MV-4-11 (cell line): ENCODE data around the gene CERS6.

ENCODE experiments used
- DNase-seq: peaks from one replicate; lab custom pipeline; 2025; lab: John Stamatoyannopoulos, UW

The CERS6 gene

DNA sequence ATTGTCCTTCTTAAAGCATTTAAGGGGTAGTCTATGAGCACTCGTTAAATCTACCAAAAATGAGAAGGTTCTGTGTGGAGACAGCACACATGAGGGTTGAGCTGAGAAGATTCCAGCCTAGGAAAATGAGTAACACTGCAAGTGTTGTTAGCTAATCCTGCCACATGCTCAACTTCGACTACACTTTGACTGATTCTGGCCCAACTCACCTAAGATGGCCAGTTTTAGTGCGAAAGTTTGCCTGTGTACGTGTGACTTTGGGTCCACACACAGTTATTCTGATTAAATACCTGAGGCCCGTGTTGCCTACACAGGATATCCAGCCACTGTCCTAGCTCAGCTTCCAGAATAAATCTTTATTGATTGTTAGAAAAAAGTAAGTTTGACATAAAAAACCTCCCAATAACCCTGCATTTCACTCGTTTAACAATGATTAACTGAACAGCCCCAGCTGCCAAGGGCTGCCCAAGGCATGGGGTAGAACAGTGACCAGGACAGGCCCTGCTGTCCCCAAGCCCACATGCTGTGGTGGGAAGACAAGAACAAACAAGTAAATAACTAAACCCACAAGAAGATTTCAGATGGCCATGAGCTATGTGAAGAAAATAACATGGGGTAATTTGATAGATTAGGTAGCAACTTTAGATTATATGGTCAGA is 14.7 kb upstream of the CERS6 start:
- DNase-seq: no peak

DNA sequence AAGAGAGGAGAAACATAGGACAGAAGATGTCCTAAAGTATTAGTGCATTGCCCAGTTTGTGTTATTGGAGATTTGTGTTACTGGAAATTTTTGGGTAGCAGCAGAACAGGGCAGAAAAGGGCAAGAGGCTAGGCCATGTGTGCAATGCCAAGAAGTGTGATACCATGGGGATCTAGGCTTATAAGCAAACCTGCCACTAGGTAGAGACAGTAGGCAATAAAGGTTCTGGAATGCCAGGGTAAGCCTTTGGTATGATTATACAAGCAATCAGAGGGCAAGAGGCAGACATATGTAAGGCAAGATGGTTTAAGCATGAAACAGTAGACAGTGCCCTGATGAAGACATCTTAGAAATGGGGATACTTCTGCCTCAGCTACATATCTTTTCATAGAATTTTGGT is 12.3 kb upstream of the CERS6 start:
- DNase-seq: no peak

- DNase-seq: no peak
Measured at GRCh38 chr2:168445960-168446359, 10.1 kb upstream of the CERS6 start.

- no peak for DNase-seq
Measured at GRCh38 chr2:168448980-168449379, 7.1 kb upstream of the CERS6 start.

- DNase-seq: no peak
Measured at GRCh38 chr2:168449419-168449818, 6.7 kb upstream of the CERS6 start.

DNA sequence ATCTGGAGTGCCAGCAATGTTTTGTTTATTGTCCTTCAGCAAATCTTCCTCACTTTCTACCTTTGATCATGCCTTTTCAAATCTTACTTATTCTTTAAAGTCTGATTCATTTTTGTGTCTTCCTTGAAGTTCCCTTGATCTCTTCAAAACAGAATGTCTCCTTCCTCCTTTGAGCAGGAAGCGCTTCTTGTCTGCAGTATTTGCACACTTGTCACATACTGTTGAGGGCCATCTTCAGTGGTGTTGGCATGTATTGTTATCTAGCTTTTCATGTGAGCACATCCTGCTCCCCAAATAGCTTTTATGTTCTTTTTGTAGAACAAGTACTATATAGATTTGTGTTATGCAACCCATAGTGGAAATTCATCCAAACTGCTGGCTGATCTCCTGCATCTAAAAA is 5.9 kb upstream of the CERS6 start:
- peak; percentile 47 for DNase-seq

DNA sequence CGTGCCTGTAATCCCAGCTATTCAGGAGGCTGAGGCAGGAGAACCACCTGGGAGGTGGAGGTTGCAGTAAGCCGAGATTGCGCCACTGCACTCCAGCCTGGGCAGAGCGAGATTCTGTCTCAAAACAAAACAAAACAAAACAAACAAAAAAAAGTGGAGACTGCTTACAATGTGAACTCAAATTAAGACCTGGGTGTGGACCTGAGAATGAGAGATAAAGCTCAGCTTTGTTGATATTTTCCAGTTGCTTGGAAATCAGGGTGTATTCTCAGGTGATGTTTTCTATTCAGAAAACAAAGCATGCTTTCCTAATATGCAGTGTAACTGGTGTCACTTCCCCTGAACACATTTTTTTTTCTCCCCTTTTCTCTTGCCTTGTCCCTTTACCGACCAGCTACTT is 5.3 kb upstream of the CERS6 start:
- DNase-seq: no peak

GRCh38 chr2:168452781-168453180 is 3.3 kb upstream of the CERS6 start:
- no peak for DNase-seq

DNA sequence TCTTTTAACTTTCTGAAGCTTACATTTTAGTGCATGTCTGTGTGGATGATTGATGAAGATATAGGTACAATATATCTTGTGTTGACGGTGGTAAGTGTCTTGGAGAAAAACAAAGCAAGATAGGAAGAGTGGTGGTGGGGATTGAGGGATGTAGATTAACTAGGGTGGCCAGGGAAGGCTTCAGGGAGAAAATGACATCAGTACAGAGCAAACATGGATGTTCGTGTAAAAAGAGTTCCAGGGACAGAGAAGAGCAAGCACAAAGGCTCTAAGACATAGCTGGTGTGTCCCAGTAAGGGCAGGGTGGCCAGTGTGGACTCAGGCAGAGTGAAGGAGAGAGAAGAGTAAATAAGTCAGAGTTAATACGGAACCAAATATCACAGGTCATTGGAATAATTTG is 2.7 kb upstream of the CERS6 start:
- no peak for DNase-seq

DNA sequence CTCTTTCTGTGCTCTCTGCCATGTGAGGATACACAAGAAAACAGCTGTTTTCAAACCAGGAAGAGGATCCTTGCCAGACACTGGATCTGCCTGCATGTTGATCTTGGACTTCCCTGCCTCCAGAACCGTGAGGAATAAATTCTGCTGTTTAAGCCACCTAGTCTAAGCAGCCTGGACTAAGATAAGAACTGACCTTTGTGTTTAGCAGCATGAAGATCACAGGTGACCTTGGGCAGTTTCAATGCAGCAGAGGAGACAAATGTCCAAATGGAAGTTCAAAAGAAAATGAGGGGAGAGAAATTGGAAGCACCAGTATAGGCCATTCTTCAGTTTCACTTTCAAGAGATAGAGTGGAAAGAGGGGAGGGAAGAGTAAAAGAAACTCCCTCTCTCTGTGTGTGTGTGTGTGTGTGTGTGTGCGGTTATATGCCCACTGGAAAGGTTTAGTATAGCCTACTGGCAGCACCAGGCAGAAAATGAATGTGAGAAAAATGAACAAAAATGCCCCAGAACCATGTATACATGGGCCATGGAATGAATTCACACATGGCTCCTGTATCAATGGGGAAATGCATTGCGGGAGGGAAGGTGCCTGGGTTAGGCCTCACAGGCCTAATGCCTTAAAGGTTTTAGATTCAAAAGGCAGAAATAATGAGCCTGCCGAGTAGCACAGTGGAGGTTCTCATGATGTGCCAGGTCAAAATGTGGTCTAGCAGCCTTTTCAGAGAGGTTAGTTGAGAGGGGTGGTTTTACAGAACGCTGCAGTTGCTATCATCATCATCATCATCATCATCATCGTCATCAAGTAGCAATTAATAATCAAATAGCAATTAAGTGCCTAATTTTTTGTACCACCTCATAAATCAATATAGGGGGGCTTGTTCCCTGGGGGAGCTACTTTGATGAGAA is 1.1 kb upstream of the CERS6 start:
- peak; percentile 32 for DNase-seq

- no peak for DNase-seq
Measured at GRCh38 chr2:168456521-168457189, 583 bp downstream of the CERS6 start.

DNA sequence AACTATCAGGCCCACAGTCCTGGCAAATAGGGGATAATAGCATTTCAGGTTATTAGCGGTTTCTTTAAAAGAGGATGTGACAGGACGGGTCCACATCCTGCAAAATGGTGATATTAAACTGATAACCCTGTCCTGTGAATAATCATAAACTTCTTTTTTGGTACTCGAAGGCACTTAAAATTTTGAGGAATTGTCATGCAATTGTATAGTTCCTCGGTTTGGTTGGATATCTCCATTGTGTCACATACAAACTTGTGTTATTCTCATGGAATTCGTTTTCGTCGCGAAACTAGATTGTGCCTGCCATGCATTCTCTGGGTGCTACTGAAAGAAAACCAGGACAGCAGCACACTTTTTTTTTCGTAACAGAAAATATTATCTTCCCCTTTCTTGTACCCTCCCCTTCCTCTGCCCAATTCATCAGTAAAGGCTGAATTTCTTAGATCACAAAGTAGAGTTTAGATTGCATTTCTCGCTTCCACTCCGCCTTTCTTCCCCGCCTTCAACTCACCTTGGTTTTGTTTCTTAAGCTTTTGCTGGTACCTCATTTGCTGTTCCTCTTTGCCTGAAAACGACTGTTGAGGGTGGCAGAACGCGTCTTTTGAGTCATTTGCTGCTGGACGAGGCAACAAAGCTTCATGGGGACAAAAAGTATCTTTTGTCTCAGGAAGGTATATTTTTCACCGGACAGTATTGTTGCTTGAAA is 1.3 kb downstream of the CERS6 start:
- peak; percentile 38 for DNase-seq

GRCh38 chr2:168458139-168458538 is 2.1 kb downstream of the CERS6 start:
- no peak for DNase-seq

DNA sequence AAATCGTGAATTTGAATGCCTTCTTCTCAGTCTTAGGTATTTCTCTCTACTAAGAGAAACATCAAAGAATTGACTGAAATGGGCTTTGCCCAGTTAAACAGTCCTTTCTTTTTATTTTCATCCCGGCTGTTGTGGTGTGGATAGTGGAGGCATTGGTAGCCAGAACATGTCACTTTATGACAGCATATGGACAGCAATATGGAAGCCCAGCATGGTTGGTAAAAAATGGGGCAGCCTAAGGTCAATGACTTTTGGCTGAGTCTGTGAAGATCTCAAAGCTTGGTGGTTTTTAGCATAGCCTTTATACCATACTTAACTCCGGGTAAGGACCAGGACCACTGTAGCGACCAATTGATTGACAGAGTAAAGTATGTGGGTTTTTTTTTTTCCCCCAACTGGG is 3.2 kb downstream of the CERS6 start:
- no peak for DNase-seq

GRCh38 chr2:168460571-168460970 is 4.5 kb downstream of the CERS6 start:
- DNase-seq: no peak

DNA sequence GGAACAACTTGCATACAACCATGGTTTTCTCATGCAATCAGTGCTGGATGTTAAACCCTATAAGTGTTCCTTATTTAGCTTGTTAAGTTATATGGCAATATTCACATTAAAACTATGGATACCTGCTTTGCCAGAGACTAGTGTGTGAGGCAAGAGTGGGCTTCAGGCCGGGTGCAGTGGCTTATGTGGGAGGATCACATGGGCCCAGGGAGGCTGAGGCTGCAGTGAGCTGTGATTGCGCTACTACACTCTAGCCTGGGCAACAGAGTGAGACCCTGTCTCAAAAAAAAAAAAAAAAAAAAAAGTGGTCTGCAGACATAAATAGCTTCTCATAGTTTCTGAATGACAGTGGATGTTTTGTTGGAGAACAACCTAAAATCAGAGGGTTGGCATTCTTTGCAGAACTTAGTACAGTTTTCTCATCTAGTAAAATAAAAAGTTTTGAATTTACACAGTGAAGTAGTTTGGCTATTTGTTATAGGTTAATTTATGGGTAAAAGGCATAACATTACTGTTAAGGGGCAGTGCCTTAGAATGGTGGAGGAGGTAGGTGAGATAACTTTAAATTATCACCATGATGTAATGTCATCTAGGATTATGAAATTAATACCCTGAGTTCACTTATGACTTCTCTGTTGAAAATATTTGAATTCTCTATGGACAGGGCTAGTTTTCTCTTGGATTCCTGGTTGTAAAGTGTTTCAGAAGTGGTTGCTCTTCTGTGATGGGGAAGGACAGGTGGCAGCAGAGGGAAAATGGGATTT is 5.3 kb downstream of the CERS6 start:
- no peak for DNase-seq

- no peak for DNase-seq
Measured at GRCh38 chr2:168461942-168462331, 5.9 kb downstream of the CERS6 start.

DNA sequence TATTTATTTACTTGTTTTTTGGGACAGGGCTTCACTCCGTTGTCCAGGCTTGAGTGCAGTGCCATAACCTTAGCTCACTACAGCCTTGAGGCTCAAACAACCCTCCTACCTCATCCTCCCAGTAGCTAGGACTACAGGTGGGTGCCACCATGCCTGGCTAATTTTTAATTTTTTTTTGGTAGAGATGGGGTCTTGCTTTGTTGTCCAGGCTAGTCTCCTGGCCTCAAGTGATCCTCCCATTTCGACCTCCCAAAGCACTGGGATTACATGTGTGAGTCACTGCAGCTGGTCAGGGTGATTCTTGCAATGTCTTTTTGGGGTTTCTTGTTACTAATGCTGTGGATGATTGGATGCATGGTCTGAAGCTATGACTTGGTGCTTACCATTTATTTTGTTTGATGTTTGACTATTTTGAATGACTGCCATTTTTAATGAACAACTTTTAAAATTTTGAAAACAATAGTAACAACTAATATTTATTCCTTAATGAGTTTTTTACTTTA is 6.5 kb downstream of the CERS6 start:
- DNase-seq: peak; percentile 37

DNA sequence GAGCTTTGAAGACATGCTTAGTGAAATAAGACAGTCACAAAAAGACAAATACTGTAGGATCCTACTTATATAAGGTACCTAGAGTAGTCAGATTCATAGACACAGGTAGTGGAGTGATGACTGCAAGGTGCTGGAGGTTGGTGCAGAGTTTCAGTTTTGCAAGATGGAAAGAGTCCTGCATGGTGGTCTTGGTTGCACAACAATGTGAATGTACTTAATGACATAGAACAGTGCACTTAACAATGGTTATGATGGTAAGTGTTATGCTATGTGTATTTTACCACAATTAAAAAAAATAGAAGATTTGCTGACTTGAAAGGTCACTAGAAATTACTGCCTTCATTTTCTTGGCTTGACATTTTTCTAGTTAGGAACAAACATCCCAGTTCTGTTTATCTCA is 9.5 kb downstream of the CERS6 start:
- no peak for DNase-seq

DNA sequence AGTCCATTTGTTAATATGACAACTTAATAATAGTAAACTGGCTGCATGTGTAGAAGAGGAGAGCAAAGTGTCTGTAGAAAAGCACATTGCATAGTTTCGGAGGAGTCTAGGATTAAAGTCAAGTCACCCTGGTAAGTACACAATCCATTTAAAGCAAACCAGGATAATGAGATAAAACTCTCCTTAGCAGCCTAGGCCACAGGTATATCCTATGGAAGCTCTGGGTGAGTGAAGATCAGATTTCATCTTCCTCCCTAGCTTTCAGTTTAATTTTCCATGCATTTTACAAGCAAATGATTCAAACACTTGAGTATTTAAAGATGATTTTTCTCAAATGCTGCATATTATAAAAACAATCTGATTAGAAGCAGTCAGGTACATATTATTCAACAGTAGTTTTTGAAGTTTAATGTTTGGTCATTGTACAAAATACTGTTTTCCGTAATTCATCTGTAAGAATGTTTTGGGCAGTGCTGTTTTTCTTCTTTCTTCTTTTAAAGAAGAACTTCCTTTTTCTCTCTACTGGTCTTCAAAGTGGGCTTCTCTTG is 10.2 kb downstream of the CERS6 start:
- DNase-seq: no peak
